Measurements from ENCODE around the gene TMEM8B. TPM values are rescaled to one million over a fixed set of nuclear protein-coding genes. Genes with fewer than 3 reads are reported as not detected.

Gene TMEM8B
- total RNA-seq, 1 experiment from 2014 or later: 6.4 TPM

DNA sequence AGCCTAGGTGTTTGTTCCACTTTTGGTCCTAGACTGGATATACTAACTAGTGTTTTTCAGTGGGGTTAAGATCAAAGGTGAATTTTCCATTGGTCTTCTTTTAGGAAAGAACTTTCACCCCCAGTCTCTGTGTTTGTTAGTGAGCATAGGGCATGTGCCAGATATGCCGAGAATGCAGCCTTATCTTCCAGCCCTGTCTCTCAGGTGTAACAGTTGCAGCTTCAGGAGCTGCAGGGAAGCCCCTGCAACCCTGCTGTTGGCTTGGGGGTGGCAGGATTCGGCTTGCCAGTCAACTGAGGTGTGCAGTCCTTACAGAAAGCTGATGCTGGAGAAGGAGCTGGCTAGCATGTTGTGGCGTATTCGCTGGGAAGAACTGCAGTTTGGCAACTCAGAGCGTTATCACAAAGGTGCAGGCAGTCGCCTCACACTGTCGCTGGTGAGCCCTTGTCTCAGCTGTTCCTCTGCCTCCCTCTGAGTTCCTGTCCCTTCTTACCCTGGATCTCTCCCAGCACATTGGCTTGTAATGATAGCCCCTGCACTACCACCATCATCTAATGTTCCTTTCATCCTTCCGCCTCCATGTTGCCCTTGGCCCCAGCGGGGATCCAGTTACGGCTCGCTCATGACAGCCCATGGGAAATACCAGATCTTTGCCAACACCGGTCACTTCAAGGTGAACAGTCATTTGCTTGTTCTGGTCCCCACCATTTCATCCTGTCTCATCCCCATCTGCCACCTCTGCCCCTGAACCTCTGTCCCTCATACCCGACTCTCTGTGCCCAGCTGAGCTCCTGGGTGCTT is 27.5 kb upstream of the TMEM8B start:
- no TSS peak for BruUV-seq (replicated peaks)

DNA sequence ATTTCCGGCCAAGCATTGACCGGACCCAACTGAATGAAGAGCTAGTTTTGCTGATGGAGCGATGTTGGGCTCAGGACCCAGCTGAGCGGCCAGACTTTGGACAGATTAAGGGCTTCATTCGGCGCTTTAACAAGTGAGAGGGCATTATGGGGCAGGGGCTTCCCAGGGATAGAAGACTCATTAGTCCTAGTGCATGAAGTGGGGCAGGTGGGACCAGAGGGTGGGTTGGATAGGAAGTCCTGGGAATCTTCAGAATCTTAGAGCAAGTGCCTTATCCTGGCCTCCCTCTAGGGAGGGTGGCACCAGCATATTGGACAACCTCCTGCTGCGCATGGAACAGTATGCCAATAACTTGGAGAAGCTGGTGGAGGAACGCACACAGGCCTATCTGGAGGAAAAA is 22.9 kb upstream of the TMEM8B start:
- Histone ChIP-seq H3K9me2 (ENCODE audit: insufficient read depth) (no peaks in the 10 kb centered on the region), H3K4me1 (replicated peaks; ENCODE audit: insufficient read depth) (no peaks in the 10 kb centered on the region), H3K36me3 (ENCODE audit: low read depth) (no peaks in the 10 kb centered on the region), H3K9me3 (ENCODE audit: insufficient read depth, low read depth) (no peaks in the 10 kb centered on the region), H4K20me1 (ENCODE audit: insufficient read depth) (no peaks in the 10 kb centered on the region), H3K27me3 (ENCODE audit: insufficient read depth, low read depth) (no peaks in the 10 kb centered on the region), H3K4me2 (no peak overlapping the region), H3K27ac (no peak overlapping the region), H3K79me2 (ENCODE audit: low read depth) (no peaks in the 10 kb centered on the region), H3F3A (ENCODE audit: insufficient read depth, low read depth) (no peaks in the 10 kb centered on the region), H3K4me3 (no peak overlapping the region), H2AFZ (no peak overlapping the region)
- intact Hi-C loops (cut with micrococcal nuclease; ENCODE audit: unreplicated experiment): no loop called here
- CTCF ChIA-PET: no interaction called here
- TF ChIP-seq, protein P1, sequence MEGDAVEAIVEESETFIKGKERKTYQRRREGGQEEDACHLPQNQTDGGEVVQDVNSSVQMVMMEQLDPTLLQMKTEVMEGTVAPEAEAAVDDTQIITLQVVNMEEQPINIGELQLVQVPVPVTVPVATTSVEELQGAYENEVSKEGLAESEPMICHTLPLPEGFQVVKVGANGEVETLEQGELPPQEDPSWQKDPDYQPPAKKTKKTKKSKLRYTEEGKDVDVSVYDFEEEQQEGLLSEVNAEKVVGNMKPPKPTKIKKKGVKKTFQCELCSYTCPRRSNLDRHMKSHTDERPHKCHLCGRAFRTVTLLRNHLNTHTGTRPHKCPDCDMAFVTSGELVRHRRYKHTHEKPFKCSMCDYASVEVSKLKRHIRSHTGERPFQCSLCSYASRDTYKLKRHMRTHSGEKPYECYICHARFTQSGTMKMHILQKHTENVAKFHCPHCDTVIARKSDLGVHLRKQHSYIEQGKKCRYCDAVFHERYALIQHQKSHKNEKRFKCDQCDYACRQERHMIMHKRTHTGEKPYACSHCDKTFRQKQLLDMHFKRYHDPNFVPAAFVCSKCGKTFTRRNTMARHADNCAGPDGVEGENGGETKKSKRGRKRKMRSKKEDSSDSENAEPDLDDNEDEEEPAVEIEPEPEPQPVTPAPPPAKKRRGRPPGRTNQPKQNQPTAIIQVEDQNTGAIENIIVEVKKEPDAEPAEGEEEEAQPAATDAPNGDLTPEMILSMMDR (conservative IDR thresholded peaks at IDR 0.05): no peak
- no peak for TF ChIP-seq EZH2 (IDR thresholded peaks at IDR 0.05; ENCODE audit: low read depth)
- no TSS peak for BruUV-seq (replicated peaks)
- POLR2A ChIA-PET (ENCODE audit: unreplicated experiment): no interaction called here
- DNase-seq: no peak

More for the DNA sequence above, 27.5 kb upstream of the TMEM8B start:
- no peaks in the 10 kb centered on the region for H3K27me3 ChIP-seq (ENCODE audit: insufficient read depth, low read depth)
- no peak overlapping the region for H3K4me2 ChIP-seq
- ChIA-PET POLR2A (ENCODE audit: unreplicated experiment) (no interaction called here), CTCF (no interaction called here)
- no peaks in the 10 kb centered on the region for H3K9me2 ChIP-seq (ENCODE audit: insufficient read depth)
- no peaks in the 10 kb centered on the region for H3F3A ChIP-seq (ENCODE audit: insufficient read depth, low read depth)
- no peak for TF ChIP-seq EZH2 (IDR thresholded peaks at IDR 0.05; ENCODE audit: low read depth)
- TF ChIP-seq, protein P1 (conservative IDR thresholded peaks at IDR 0.05): no peak
- no peak overlapping the region for H3K27ac ChIP-seq
- H3K9me3 ChIP-seq (ENCODE audit: insufficient read depth, low read depth): no peaks in the 10 kb centered on the region
- intact Hi-C loops (cut with micrococcal nuclease; ENCODE audit: unreplicated experiment): no loop called here
- no peaks in the 10 kb centered on the region for H4K20me1 ChIP-seq (ENCODE audit: insufficient read depth)
- no peak overlapping the region for H2AFZ ChIP-seq
- DNase-seq: no peak
- no peak overlapping the region for H3K4me3 ChIP-seq
- no peaks in the 10 kb centered on the region for H3K79me2 ChIP-seq (ENCODE audit: low read depth)
- no peaks in the 10 kb centered on the region for H3K36me3 ChIP-seq (ENCODE audit: low read depth)
- no peaks in the 10 kb centered on the region for H3K4me1 ChIP-seq (replicated peaks; ENCODE audit: insufficient read depth)

DNA sequence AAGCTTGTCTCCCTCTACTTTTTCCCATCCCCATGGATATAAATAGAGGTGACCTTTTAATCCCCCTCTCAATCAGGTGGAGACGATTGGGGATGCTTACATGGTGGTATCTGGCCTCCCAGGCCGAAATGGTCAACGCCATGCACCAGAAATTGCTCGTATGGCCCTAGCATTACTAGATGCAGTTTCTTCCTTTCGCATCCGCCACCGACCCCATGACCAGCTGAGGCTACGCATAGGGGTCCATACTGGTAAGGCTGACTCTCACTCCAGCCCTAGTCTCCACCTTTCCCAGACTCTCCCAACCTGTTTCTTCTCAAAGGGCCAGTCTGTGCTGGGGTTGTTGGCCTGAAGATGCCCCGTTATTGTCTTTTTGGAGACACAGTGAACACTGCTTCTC is 20.6 kb upstream of the TMEM8B start:
- intact Hi-C loops (cut with micrococcal nuclease; ENCODE audit: unreplicated experiment): no loop called here
- H2AFZ ChIP-seq: no peak overlapping the region

More for the DNA sequence above, 20.6 kb upstream of the TMEM8B start:
- Histone ChIP-seq H3F3A (ENCODE audit: insufficient read depth, low read depth) (no peaks in the 10 kb centered on the region), H3K4me2 (no peak overlapping the region), H3K9me2 (ENCODE audit: insufficient read depth) (no peaks in the 10 kb centered on the region), H3K4me1 (replicated peaks; ENCODE audit: insufficient read depth) (0 out of 2 replicates have a peak, but pooled peaks cover under 1% of the 10 kb centered on the region), H3K27me3 (ENCODE audit: insufficient read depth, low read depth) (no peaks in the 10 kb centered on the region), H3K9me3 (ENCODE audit: insufficient read depth, low read depth) (no peaks in the 10 kb centered on the region), H3K4me3 (no peak overlapping the region), H4K20me1 (ENCODE audit: insufficient read depth) (no peaks in the 10 kb centered on the region), H3K27ac (no peak overlapping the region), H3K79me2 (ENCODE audit: low read depth) (no peaks in the 10 kb centered on the region), H3K36me3 (ENCODE audit: low read depth) (no peaks in the 10 kb centered on the region)
- TF ChIP-seq EZH2 (IDR thresholded peaks at IDR 0.05; ENCODE audit: low read depth): no peak
- BruUV-seq (replicated peaks): no TSS peak
- ChIA-PET POLR2A (ENCODE audit: unreplicated experiment) (no interaction called here), CTCF (no interaction called here)
- no peak for DNase-seq
